Measurements from ENCODE around the gene LORICRIN.

Gene LORICRIN

GRCh38 chr1:153231363-153231762, 28.1 kb upstream of the LORICRIN start:
- CTCF ChIA-PET: interaction anchor here (1.2 kb wide), 1 partner anchor 18 kb away, joined by 6 read pairs; no protein-coding TSS in a partner anchor
- POLR2A ChIA-PET: no interaction called here
- H3K36me3 ChIP-seq (ENCODE audit: control insufficient read depth in 2 of 2, insufficient read depth in 1 of 2, low read length in 2 of 2): no peaks in the 10 kb centered on the region
- H3K9me3 ChIP-seq (ENCODE audit: control insufficient read depth, insufficient read depth, low read depth, low read length): no peaks in the 10 kb centered on the region
- no peak overlapping the region for H3K4me3 ChIP-seq (ENCODE audit: low read depth, low read length)
- no peak overlapping the region for H3K27ac ChIP-seq (ENCODE audit: extremely low read depth, low read depth, low read length)
- H3K4me1 ChIP-seq (ENCODE audit: control insufficient read depth, insufficient read depth, low read length): no peaks in the 10 kb centered on the region
- TF ChIP-seq REST (tag by site-specific recombination; IDR thresholded peaks at IDR 0.05) (no peak), SETDB1 (IDR thresholded peaks at IDR 0.05; ENCODE audit: insufficient read length, low read length) (no peak), ZNF350 (tag by site-specific recombination; IDR thresholded peaks at IDR 0.05) (no peak), ZFHX2 (tag by site-specific recombination; conservative IDR thresholded peaks at IDR 0.05) (no peak), ZFP3 (tag by site-specific recombination; IDR thresholded peaks at IDR 0.05; ENCODE audit: low read depth) (no peak), ZBTB48 (tag by site-specific recombination; IDR thresholded peaks at IDR 0.05) (no peak), ZBTB49 (tag by site-specific recombination; IDR thresholded peaks at IDR 0.05; ENCODE audit: low read depth) (no peak), ZNF10 (tag by site-specific recombination; IDR thresholded peaks at IDR 0.05) (no peak), KLF16 (tag by site-specific recombination; IDR thresholded peaks at IDR 0.05) (no peak), ZNF514 (tag by site-specific recombination; IDR thresholded peaks at IDR 0.05) (no peak), PBX3 (CRISPR knock-in tag; IDR thresholded peaks at IDR 0.05) (no peak), ZNF433 (tag by site-specific recombination; IDR thresholded peaks at IDR 0.05; ENCODE audit: low read depth) (no peak), ZNF785 (tag by site-specific recombination; IDR thresholded peaks at IDR 0.05) (no peak), ZNF549 (tag by site-specific recombination; IDR thresholded peaks at IDR 0.05) (no peak), KLF17 (tag by site-specific recombination; IDR thresholded peaks at IDR 0.05) (no peak), SCRT1 (tag by site-specific recombination; IDR thresholded peaks at IDR 0.05; ENCODE audit: borderline replicate concordance) (no peak), ZNF24 (tag by site-specific recombination; IDR thresholded peaks at IDR 0.05) (no peak)

GRCh38 chr1:153231785-153232184, 27.7 kb upstream of the LORICRIN start:
- Histone ChIP-seq H3K4me1 (ENCODE audit: control insufficient read depth, insufficient read depth, low read length) (no peaks in the 10 kb centered on the region), H3K4me3 (ENCODE audit: low read depth, low read length) (no peak overlapping the region), H3K36me3 (ENCODE audit: control insufficient read depth in 2 of 2, insufficient read depth in 1 of 2, low read length in 2 of 2) (no peaks in the 10 kb centered on the region), H3K9me3 (ENCODE audit: control insufficient read depth, insufficient read depth, low read depth, low read length) (no peaks in the 10 kb centered on the region), H3K27ac (ENCODE audit: extremely low read depth, low read depth, low read length) (no peak overlapping the region)
- POLR2A ChIA-PET: no interaction called here
- CTCF ChIA-PET: no interaction called here
- no peak for TF ChIP-seq ZNF221 (tag by site-specific recombination; IDR thresholded peaks at IDR 0.05; ENCODE audit: borderline replicate concordance)
- no peak for TF ChIP-seq YY2 (tag by site-specific recombination; IDR thresholded peaks at IDR 0.05)
- no peak for TF ChIP-seq ZBTB49 (tag by site-specific recombination; IDR thresholded peaks at IDR 0.05; ENCODE audit: low read depth)
- no peak for TF ChIP-seq OSR2 (tag by site-specific recombination; IDR thresholded peaks at IDR 0.05)
- TF ChIP-seq ELK4 (IDR thresholded peaks at IDR 0.05; ENCODE audit: borderline replicate concordance, low read depth, low read length): no peak
- TF ChIP-seq PRDM6 (tag by site-specific recombination; IDR thresholded peaks at IDR 0.05): no peak
- no peak for TF ChIP-seq ZNF660 (tag by site-specific recombination; IDR thresholded peaks at IDR 0.05)

All from HEK293 (cell line).